ENCODE data around the gene PLAC9.

DNA sequence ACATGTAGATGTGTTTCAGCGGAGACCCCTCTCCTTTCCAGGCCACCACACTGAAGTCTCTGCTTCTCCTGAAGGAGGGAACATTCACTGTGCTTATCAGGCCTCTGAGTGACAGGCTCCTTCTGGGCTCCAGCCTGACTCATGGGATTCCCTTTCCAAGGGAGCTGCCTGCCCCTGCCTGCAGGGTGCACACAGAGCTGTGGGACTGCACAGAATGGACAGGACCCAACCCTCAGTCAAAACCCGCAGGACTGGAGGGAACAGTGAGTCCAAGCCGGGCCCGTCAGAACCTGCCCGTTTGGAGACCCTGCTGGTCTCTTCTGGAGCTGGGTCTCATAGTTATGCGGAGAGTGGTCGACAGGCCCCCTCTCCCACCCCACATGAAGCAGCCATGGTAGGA lies 32.6 kb downstream of the PLAC9 start:
- TF ChIP-seq CTCF (IDR thresholded peaks at IDR 0.05) (no peak), POLR2A (IDR thresholded peaks at IDR 0.05) (no peak)

Measured in testis (tissue), 2 donors.